Right atrium auricular region (tissue), 2 donors: ENCODE data around the gene FGFR3. TPM values are rescaled to one million over a fixed set of nuclear protein-coding genes. Genes with fewer than 3 reads are reported as not detected.

Experiments used
- DNase-seq: peaks from one replicate; pipeline ENCODE4 v3.0.0-alpha.2; 2019; ENCODE audit warnings: low spot score
- H3K27ac ChIP-seq, 2 donors: fragments of 200-600 bp; sonication (generic); 1 replicate in 1 of 2; 2 replicates in 1 of 2; pipeline ENCODE4 v1.5.1; 2016 to 2019
- H3K27me3 ChIP-seq, 2 donors: fragments of 200-600 bp; sonication (generic); one replicate each; pipeline versions ENCODE4 v1.5.1 to v1.6.0; 2017 to 2019
- H3K36me3 ChIP-seq: fragments of 200-600 bp; sonication (generic); one replicate; pipeline ENCODE4 v1.5.1; 2016
- H3K4me1 ChIP-seq, 2 donors: fragments of 200-600 bp; sonication (generic); one replicate each; pipeline versions ENCODE4 v1.5.1 to v1.6.0; 2017 to 2019
- H3K4me3 ChIP-seq, 2 donors: fragments of 200-600 bp; sonication (generic); 1 replicate in 1 of 2; 2 replicates in 1 of 2; pipeline ENCODE4 v1.5.1; 2017 to 2019; ENCODE audit warnings: mild to moderate bottlenecking in 1 of 2, moderate library complexity in 1 of 2
- H3K9me3 ChIP-seq, 2 donors: fragments of 200-600 bp; sonication (generic); one replicate each; pipeline ENCODE4 v1.5.1; 2019
- CTCF ChIP-seq, 2 donors: fragments of 200-600 bp; sonication (generic); IDR thresholded peaks; one replicate each; pipeline ENCODE4 v1.5.1; 2019; ENCODE audit warnings: antibody characterized with exemption in 2 of 2
- total RNA-seq, 2 donors: library from RNA; depleted of rRNA; stranded (reverse); fragments of >200 nt; gene quantifications; one replicate each; pipeline ENCODE4 v1.1.0, GENCODE V29; 2016

Gene FGFR3
- total RNA-seq, 2 donors from 2014 or later: 2.6 to 15.4 TPM

- Histone ChIP-seq H3K4me3 (no peak overlapping the region), H3K36me3 (peaks cover 11% of the 10 kb centered on the region), H3K27me3 (no peaks in the 10 kb centered on the region), H3K27ac (no peak overlapping the region), H3K9me3 (no peaks in the 10 kb centered on the region), H3K4me1 (no peaks in the 10 kb centered on the region)
- TF ChIP-seq CTCF (IDR thresholded peaks at IDR 0.05): no peak
- no peak for DNase-seq
Observed at GRCh38 chr4:1808851-1809753, 16.0 kb downstream of the FGFR3 start.

- Histone ChIP-seq H3K27me3 (no peaks in the 10 kb centered on the region), H3K4me3 (no peak overlapping the region), H3K9me3 (no peaks in the 10 kb centered on the region), H3K36me3 (peaks cover 19% of the 10 kb centered on the region), H3K4me1 (no peaks in the 10 kb centered on the region), H3K27ac (no peak overlapping the region)
- peak; percentile 81 to 85 for TF ChIP-seq CTCF (IDR thresholded peaks at IDR 0.05)
- no peak for DNase-seq
Observed at GRCh38 chr4:1809754-1810502, 16.8 kb downstream of the FGFR3 start.

GRCh38 chr4:1810765-1811164 lies 17.7 kb downstream of the FGFR3 start:
- no peaks in the 10 kb centered on the region for H3K4me1 ChIP-seq
- no peaks in the 10 kb centered on the region for H3K27me3 ChIP-seq
- no peak overlapping the region for H3K4me3 ChIP-seq
- no peak overlapping the region for H3K27ac ChIP-seq
- TF ChIP-seq CTCF (IDR thresholded peaks at IDR 0.05): no peak
- DNase-seq: no peak
- peaks cover 28% of the 10 kb centered on the region for H3K36me3 ChIP-seq
- H3K9me3 ChIP-seq: no peaks in the 10 kb centered on the region

GRCh38 chr4:1812720-1813119 lies 19.6 kb downstream of the FGFR3 start:
- no peak overlapping the region for H3K27ac ChIP-seq
- no peaks in the 10 kb centered on the region for H3K9me3 ChIP-seq
- H3K27me3 ChIP-seq: no peaks in the 10 kb centered on the region
- H3K4me1 ChIP-seq: no peaks in the 10 kb centered on the region
- no peak overlapping the region for H3K4me3 ChIP-seq
- no peak for DNase-seq
- H3K36me3 ChIP-seq: peaks cover 45% of the 10 kb centered on the region
- TF ChIP-seq CTCF (IDR thresholded peaks at IDR 0.05): no peak

GRCh38 chr4:1813231-1813630 lies 20.1 kb downstream of the FGFR3 start:
- Histone ChIP-seq H3K9me3 (no peaks in the 10 kb centered on the region), H3K4me1 (no peaks in the 10 kb centered on the region), H3K36me3 (peaks cover 50% of the 10 kb centered on the region), H3K27ac (no peak overlapping the region), H3K4me3 (no peak overlapping the region), H3K27me3 (no peaks in the 10 kb centered on the region)
- TF ChIP-seq CTCF (IDR thresholded peaks at IDR 0.05): no peak
- DNase-seq: no peak
